Measurements from ENCODE around the gene RAB40C.
A peak's percentile ranks its signal among the peaks of the same experiment; 100 is the strongest.

The RAB40C gene, protein sequence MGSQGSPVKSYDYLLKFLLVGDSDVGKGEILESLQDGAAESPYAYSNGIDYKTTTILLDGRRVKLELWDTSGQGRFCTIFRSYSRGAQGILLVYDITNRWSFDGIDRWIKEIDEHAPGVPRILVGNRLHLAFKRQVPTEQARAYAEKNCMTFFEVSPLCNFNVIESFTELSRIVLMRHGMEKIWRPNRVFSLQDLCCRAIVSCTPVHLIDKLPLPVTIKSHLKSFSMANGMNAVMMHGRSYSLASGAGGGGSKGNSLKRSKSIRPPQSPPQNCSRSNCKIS

DNA sequence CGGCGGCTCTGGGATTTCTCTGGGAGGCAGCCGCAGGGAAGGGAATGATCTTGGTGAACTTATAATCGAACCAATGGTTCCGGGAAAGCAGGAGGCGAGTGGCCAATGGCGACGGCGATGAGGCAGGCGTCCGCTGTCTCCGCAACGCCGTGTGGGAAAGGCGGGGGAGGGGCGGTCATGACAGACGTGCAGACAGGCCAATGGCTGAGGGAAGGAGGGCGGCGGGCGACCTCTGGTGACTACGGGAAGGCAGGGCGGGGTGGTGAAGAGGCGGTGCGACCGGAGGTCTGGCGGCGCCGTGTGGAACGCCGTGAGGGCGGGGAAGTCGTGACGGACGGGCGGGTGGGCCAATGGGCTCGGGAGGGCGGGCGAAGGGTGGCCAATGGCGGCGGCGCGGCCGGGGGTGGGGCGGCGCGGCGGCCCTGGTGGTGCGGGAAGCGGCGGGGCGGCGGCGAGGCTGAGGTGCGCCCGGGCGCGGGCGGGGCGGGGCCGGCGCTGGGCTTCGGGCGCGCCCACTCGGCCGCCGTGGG, at the start of gene RAB40C:
RAB40C (plus strand) TSS at position 409 of the 530 bp plus-strand sequence. CDS start 226 bp downstream, outside the sequence.
- DNase-seq (ENCODE audit: low spot score), result peak; percentile 97

DNA sequence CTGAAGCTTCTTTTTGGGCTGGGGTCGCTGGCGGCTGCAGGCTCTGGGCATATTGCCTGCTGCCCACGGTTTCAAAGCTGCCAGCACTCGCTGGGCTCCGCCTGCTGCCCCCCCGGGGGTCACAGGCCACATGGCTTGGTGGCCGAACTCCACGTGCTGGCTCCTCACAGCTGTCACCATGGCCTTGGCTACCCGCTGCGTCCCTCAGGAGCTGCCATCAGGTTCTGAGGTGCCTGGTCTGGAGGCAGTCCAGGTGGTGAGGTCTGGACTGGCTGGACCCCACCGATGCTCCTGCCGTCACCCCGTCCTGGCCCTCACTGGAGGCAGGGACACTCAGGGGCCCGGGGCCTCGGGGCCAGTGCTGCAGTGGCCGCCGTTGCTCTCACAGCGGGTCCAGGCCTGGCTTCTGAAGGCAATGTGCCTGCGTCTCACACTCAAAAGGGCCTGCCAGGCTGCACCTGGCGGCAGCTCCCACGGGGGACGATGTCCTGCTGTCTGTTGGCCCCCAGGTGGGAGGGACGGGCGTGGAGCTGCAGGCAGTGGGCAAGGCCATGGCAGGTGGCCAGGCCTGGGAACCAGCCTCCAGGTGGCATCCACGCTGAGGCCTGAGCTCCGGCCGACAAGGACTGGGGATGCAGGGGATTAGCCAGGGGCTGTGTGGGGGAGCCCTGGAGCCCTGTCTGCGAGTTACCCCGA, 49.1 kb upstream of the RAB40C start:
- DNase-seq (ENCODE audit: low spot score), result no peak

DNA sequence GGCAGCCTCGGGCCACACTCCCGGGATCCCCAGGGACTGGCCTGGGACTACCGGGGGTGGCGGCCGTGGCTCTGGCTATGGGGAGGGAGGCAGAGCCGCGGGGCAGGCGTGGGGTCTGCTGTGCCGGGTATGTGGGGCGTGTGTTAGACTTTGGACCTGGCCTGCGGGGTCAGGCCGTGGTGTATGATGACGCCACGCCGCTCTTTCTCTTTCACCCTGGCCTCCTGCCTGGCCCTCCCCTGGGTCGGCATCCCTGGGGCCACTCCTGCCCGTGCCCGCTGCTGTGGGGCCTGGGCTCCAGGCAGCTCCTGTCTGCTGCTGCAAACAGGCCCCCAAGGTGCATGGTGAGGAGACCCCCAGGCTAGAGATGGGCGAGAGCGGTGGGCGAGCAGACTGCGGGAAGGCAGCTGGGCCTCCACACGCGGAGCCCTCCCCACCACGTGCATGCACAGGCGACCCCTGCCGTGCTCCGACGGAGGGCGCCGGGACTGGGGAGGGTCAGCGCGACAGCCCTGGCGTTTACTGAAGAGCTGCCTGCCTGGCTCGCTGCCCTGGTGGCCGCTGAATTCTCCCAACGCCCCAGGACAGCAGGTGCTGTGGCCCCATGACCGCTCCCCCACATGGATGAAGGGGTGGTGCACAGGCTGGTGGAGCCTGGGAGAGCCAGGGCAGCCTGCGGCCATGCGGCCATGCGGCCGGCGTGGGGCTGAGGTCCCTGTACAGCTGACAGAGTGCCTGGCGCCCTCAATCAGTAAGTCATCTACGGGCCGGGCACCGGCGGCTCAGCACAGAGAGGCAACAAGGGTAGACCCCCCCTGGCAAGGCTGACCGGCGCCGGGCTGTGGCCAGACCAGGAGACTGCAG, 46.3 kb upstream of the RAB40C start:
- peak; percentile 82 for DNase-seq (ENCODE audit: low spot score)

DNA sequence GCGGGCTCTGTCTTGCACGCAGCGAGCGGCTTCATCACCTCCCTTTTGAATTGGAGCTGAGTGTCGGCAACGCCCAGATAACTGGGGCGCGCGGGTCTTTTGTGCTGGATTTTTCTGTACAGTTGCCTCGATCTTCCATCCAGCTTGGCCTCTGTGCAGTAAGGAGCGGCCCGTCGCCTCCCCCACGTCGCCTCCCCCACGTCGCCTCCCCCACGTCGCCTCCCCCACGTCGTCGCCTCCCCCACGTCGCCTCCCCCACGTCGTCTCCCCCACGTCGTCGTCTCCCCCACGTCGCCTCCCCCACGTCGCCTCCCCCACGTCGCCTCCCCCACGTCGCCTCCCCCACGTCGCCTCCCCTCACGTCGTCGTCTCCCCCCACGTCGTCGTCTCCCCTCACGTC, 45.3 kb upstream of the RAB40C start:
- DNase-seq (ENCODE audit: low spot score), result no peak

DNA sequence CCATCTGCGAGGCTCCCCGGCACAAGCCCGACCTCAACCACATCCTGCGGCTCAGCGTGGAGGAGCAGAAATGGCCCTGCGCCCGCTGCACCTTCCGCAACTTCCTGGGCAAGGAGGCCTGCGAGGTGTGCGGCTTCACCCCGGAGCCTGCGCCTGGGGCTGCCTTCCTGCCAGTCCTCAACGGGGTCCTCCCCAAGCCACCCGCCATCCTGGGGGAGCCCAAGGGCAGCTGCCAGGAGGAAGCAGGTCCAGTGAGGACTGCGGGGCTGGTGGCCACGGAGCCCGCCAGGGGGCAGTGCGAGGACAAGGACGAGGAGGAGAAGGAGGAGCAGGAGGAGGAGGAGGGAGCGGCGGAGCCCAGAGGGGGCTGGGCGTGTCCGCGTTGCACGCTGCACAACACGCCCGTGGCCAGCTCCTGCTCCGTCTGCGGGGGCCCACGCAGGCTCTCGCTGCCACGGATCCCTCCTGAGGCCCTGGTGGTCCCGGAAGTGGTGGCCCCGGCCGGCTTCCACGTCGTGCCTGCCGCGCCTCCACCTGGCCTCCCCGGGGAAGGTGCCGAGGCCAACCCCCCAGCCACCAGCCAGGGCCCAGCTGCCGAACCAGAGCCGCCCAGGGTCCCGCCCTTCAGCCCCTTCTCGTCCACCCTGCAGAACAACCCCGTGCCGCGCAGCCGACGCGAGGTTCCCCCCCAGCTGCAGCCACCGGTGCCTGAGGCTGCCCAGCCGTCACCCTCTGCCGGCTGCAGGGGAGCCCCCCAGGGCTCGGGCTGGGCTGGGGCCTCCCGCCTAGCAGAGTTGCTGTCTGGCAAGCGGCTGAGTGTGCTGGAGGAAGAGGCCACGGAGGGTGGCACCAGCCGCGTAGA, 42.7 kb upstream of the RAB40C start:
- DNase-seq (ENCODE audit: low spot score), result no peak

DNA sequence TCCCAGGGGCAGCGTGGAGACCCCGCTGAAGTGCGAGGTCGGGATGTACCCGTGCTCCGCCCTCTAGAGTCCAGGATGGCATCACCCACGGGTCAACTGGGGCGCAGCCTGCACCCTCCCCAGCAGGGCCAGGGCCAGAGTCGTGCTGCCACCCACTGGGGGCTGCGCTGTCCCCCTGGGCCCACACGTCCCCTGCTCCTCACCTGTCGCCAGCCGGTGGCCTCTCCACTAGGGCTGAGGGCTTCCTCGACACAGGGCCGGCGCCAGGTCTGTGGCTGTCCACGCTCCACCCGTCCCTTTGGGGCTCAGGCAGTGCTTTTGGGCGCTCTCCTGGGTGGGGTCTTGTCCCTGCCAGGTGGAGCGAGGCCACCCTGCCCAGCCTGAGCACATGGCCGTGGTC, 41.3 kb upstream of the RAB40C start:
- DNase-seq (ENCODE audit: low spot score), result no peak

DNA sequence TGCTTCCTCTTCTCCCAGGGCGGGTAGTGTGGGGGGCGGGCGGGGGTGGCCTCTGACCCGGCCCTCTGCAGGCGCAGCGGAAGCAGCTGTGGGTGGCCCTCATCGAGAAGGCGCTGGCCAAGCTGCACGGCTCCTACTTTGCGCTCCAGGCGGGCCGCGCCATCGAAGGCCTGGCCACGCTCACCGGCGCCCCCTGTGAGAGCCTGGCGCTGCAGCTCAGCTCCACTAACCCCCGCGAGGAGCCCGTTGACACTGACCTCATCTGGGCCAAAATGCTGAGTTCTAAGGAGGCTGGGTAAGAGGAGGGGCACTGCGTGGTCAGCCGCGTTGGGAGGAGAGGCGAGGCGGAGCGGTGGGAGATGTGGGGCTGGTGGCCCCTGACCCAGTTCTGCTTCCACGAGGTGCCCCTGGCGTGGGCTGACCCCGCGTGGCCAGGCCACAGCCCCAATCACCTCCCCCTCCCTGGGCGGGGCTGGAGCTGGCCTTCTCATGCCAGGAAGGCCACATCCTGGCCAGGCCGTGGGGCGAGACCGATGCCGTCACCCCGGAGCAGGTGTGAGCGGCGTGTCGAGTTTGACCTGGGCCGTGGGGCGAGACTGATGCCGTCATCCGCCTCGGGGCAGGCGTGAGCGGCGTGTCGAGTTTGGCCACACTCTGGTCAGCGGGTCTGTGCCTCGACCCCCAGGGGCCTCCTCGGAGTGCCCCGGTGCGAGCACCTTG, 40.2 kb upstream of the RAB40C start:
- no peak for DNase-seq (ENCODE audit: low spot score)

DNA sequence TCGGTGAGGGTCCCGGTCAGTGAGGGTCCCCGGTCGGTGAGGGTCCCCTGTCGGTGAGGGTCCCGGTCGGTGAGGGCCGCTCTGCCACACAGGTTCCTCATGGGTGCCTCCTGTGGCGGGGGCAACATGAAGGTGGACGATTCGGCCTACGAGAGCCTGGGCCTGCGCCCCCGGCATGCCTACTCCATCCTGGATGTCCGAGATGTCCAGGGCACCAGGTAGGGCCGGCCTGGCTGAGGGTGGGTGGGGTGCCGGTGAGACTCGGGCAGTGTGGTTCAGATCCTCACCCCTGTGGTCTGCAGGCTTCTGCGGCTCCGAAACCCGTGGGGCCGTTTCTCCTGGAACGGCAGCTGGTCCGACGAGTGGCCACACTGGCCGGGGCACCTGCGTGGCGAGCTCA, 38.7 kb upstream of the RAB40C start:
- no peak for DNase-seq (ENCODE audit: low spot score)

DNA sequence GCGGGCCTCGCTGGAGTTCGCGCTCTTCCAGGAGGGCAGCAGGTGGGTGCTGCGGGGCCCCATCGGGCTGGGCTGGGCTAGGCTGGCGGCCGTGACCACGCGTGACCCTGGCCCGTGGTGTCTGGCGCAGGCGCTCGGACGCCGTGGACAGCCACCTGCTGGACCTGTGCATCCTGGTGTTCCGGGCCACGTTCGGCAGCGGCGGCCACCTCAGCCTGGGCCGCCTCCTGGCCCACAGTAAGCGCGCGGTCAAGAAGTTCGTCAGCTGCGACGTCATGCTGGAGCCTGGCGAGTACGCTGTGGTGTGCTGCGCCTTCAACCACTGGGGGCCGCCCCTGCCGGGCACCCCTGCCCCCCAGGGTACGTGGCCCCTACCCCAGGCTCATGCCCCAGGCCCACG, 37.7 kb upstream of the RAB40C start:
- no peak for DNase-seq (ENCODE audit: low spot score)

DNA sequence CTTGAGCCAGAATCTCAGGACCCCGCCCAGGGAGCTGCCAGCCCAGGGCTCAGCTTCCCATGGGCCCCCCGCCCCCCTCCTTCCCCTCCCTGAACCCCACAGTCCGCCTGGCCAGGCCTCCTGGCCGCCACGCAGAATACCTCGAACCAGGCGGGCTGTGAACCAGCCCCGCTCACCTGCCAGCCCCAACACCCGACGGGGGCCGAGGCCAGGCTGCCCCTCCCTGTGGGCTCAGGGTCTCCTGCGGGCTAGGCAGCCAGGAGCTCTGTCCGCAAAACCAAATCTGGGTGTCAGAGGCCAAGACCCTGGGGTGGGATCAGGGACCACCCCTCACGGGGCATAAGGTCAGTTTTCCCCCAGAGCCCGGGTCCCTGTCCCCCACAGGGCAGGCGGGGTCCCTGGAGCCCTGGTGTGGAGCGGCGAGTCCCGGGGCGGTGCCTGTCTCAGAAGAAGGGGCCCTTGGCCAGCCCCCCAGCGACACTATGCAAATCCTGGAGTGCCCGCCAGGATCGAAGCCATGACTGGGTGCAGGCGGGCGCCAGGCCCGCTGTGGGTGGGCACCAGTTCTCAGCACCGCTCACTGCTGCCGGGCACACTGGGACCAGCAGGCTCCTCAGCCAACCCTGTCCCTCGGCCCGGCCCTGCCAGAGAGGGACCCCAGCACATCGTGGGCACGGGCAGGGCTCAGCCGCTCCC, 36.1 kb upstream of the RAB40C start:
- no peak for DNase-seq (ENCODE audit: low spot score)

DNA sequence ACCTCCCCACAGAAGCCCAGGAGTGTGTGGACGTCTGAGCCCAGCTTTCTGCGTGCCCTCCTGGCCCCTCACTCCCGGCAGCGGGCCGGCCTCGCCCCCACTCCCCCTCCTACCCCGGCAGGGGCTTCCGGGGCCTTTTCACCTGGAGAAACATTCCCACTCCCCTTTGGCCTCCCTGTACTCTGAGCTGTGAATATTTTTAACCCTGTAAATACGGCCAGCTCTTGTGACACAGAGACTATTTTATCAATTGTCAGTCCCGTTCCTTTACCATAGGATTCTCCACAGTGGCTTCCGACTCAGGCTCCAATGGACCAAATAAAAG, 35.6 kb upstream of the RAB40C start:
- no peak for DNase-seq (ENCODE audit: low spot score)

DNA sequence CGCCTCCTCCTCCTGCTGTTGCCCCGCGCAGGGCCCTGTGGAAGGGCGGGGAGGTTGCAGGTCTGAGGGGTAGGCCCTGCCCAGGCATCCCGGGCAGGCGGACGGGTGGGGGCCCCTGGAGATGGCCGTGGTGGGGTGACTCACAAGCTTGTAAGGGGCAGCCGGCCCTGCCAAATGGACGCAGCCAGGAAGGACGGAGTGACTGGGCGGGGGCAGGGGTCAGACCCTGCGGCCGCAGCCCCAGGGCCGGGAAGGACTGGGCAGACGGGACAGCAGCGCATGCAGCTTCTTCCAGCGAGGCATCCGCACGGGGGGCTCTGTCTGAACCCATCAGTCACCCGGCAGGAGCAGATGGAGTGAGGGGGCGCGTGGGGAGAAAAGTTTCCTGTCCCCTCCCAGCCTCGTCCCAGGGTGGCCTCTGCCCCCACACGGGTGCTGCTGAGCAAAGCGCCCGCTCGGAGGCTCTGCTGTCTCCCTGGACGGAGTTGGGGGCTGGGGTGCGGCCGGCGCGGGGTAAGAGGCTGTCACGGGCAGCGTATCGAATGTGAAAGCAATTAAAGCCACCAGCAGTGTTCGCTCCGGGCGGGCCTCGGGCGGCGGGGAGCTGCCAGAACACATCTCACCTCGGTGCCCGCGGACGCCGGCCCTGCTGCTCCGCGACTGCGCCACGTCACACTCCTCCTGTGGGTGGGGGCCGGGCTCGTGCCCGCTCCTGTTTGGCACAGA, 35.1 kb upstream of the RAB40C start:
- DNase-seq (ENCODE audit: low spot score), result no peak

DNA sequence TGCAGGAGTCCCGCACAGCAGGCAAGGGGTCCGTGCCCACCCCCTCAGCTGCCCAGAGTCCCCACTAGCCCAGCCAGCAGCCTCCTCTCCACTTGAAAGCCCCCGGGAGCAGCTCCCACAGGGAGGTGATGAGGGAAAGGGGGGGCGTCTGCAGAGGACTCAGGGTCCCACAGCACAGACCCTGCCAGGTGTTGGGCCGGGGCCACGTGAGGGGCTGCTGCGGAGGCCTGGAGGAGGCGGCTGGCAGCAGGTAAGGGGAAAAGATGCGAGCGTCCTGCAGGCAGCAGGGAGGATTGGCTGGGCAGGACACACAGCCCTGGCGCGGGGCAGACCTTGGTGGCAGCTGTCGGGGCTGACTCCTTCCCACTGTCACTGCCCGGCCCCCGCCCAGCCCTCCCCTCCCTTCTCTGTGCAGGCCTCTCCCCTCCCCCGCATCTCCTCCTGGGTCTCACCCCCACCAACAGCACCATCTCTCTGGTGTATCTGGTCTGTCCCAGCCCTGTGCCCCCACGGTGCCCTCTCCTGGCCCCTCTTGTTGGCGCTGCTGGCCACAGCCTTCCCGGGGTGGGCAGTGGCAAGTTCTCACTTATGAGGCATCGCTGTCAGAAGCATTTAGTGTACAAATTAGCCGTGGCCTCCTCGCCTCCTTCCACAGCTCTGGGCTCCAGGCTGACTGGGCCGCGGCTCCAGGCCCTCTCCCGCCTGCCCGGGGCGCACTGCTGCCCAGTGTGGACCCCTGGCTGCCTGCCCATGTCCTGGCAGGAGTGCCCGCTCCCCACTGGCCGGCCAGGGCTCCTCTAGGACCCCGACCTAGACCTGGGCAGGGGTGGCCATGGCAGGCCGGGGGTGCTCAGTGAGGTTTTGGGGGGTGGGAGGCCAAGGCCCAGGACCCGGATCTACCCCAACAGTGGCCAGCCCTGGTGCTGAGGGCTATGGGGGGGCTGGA, 34.1 kb upstream of the RAB40C start:
- no peak for DNase-seq (ENCODE audit: low spot score)

DNA sequence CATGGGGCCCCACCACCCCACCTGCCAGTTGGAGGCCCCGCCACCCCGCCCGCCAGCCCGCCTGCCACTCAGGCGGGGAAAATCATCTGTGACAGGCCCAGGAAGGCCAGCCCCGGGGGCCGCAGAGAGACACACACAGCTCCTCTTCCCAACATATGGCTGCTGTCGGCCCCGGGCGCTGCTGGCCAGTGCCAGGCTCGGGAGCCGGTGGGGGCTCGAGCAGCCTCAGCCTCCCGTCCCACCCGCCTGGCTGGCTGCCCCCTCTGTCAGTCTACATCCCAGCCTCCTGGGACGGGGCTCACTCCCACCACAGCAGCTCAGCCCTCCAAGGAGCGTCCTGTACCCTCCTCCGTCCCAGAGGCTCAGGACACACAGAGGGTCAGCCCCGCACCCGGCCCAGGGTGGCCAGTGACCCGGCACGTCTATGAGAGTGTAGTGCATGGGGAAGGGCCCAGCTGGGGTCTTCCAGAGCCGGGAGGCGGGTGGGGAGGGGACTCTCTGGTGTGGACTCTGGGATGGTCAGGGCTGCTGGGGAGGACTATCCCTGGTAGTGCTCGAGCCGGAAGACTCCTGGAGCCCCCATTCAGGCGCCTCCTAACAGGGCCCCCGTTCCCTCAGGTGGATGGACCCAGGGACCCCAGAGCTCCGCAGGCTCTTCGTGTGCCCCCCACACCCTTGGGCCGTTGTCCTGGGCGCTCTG, 33.2 kb upstream of the RAB40C start:
- DNase-seq (ENCODE audit: low spot score), result no peak

DNA sequence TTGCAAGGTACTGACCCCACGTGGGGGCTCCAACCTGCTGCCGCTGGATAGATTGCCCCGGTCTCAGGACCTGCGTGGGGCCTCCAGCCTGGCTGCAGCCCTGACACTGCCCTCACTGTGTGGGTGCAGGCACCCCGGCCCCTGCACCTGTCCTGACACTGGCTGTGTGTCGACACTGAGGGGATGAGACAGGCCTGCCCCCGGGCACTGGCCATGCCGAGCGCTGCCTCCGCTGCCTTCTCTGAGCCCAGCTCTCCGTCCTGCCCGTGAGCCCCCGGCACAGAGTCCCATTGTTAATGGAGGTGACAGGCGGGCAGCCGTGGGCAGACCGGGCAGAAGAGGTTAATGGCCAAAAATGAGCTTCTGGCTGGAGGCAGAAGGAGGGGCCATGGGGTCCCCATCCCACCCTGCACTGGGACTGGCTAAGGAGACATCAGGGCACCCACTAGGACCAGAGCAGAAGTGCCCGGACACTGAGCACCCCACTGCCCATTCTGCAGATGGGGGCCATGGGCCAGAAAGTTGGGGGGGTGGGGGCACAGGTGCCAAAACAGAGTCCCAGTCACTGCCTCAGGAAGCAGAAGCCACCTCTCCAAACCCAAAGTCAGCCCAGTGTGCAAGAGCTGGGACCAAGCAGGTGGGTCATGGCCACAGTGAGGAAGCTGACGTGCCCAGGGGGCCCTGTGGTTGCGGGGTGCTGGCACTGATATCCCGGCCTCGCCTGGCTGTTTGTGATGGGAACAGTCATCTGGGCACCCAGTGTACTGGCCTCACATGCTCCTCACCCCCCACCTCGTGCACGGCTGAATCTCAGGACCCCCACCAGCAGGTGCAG, 32.2 kb upstream of the RAB40C start:
- DNase-seq (ENCODE audit: low spot score), result no peak

DNA sequence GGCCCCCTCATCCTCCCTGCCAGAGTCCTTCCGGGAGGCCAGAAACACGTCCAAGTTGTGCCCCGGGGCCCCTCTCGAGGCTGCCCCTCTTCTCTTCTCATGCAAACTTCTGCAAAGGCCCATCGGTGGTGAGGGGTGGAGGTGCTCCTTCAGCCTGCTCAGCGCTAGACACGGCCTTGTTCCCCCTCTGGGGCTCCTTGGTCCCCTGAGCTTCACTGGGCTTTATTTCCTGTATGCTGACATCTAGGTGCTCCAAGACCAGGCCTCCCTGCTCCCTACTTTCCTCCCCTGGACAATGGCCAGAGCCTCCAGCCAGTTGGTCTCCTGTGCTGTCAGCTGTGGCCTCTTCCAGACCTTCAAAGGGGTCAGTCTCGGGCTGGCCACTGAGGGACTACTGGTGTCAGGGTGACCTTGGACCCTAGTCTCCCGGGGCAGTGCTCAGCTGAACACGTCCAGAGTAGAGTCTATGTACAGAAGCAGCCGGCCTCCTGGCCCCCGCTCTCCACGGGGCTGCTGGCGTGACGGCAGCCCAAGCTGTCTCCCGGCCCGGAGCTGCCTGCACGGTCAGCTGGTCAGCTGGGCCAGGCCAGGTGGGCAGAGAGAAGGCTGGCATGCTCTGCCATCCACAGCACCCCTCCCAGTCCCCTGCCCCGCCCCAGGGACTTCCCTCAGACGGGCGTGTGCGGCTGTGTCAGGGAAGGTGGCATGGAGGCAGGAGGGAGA, 31.4 kb upstream of the RAB40C start:
- peak; percentile 75 for DNase-seq (ENCODE audit: low spot score)

DNA sequence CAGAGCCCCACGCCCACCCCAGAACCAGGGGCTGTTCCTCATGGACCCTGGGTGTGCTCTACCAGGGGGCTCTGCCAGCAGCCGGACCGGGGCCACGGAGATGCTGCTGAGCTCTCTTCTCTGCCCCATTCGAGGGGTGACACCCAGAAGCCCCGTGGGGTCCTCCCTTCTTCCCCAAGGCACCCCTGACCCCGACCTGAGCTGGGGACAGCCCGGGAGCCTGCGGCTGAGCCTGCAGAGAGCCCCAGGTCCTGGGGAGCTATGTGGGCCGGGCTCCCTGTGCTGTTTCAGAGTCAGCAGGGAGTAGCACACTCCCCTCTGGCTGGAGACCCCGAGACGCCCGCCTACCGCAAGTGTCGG, 30.9 kb upstream of the RAB40C start:
- no peak for DNase-seq (ENCODE audit: low spot score)

All from HuH-7.5 (cell line).